NCI-H1092 treated with DMSO at 0.1 percent for 48 hours (cell line): Measurements from ENCODE around the gene SP140.
"Not testable (repeated sequence)": the region's sequence is repeated elsewhere in the genome, so short reads cannot be mapped to it uniquely, and the experiment has no call there.

ENCODE experiments used
- DNase-seq: peaks from one replicate; lab custom pipeline; 2025; lab: John Stamatoyannopoulos, UW

The SP140 gene

GRCh38 chr2:230289311-230289710, 63.8 kb downstream of the SP140 start:
- DNase-seq, result not testable (repeated sequence)

GRCh38 chr2:230295192-230295591, 69.7 kb downstream of the SP140 start:
- no peak for DNase-seq

DNA sequence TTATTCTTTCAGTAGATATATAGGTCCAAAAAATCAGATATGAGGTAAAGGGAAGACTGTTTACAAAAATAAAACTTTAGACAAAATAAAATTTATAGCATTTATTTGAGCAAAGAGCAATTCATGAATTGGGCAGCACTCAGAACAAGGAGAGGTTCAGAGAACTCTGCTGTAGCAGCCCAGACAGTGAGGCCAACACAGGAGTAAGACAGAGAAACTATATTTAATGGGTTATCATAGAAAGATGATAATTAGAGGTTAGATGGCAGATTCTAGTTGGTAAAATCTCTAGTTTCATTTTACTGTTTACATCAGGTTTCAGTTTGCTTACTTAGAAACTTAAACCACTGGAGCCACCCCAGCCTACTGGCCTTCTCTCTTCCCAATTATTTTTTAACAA, 71.4 kb downstream of the SP140 start:
- DNase-seq, result no peak

DNA sequence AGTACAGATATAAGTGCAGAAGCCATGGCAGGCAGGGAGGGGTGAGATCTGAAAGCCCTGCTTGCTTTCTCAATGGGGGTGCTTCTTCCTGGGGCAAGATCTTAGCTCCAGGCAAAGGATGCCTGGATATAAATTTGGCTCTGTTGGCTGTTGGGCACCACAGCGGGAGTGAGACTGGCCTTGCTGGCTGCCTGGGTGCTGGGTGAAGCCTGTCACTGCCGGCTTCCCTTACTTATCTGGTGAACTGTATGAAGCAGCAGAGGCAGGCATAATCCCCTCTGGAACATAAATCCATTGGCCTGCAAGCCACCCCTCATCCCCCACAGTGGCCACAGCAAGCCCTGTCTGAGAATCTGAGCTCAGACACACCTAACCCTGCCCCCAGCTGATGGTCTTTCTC, 74.1 kb downstream of the SP140 start:
- DNase-seq, result no peak

DNA sequence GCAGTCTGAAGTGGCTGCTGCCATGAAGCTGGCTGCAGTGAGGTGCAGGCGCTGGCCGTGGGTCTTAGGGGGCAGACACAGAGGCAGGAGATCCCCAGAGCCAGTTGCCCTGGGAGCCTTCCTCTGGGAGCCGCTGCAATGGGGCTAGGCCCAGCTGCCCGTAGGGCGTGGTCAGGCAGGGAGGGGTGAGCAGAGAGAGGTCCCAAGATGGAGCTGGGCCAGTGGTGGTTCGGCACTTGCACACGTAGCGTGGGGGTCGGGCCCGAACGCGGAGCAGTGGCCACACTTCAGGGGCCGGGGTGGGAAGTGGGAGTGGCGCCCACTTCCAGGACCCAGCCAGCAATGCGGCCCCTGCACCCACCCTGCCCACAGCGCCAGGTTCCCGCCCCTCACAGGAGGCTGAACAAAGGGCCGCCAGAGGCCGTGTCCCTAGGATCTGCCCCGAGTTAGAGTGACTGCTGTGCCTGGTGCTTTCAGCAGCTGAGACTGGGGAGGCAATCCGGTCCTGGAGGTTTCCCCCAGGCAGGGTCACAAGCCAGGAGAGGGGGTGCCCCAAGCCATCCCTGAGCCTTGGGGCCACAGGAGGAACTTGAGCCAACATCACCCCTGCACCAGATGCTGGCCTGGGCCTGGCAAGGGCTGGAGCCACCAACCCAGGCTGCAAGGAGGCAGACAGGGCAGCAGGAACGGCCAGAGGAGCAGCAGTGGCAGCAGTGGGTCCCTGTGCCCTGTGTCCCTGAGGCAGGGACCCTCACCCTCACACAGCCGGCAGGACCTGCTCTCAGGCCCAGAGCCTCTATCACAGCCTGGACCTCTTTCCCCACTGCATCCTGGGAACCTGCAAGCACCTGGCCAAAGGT, 80.1 kb downstream of the SP140 start:
- no peak for DNase-seq

- DNase-seq, result no peak
Measured at GRCh38 chr2:230306474-230306873, 80.9 kb downstream of the SP140 start.

DNA sequence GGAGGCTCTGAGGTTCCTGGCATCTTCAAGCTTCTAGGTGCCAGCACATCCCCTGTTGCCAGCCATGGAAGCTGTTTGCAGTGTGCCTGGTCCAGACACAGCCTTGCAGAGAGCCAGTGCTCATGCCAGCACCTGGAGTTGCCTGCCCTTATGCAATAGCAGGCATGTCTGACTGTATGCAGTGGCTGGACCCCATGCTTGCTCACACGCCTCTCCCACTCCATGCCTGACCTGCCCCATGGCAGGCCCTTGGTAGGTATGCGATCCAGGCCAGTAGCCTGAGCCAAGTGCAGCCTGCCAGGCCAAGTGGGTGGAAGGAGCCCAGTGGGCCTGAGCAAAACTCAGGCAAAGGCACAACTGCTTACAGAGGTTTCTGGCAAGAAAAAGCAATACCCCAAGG, 81.9 kb downstream of the SP140 start:
- no peak for DNase-seq

- no peak for DNase-seq
Measured at GRCh38 chr2:230308402-230309000, 83.0 kb downstream of the SP140 start.

- not testable (repeated sequence) for DNase-seq
Measured at GRCh38 chr2:230310792-230311191, 85.3 kb downstream of the SP140 start.

DNA sequence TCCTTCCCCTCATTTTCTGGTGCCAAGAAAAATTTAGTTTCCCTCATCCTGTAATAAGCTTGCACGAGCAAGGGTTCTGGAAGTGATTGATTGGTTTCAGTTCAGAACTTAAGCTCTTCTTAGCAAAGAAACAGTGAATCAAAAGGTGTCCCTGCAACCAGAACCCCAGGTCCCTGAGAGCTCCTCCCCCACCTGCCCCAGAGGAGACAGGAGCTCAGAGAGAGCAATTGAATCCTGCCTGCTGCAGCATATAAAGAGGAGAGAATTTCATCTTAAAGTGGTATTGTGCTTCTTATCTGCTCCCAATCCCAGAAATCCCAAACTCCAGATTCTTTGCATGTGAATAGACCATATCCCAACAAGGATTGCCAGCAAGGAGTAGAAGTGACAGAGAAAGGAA, 86.1 kb downstream of the SP140 start:
- DNase-seq, result not testable (repeated sequence)

DNA sequence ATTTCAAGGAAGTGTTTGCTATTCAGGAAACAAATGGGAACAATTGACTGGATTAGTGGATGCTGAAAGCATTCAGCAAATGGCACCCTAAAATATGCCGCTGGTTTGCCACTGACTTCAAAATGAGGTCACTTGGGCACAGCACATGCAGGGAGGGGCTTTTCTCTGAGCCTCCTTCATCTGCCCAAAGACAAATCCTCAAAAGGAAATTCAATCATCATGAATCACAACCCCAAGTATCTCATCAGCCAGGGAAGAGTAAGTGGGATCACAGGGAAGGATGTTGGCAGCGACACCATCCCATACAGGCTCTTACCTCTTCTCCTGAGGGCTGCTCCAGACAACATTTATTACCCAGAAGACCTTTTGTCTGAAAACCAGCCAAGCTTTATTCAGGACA, 87.1 kb downstream of the SP140 start:
- no peak for DNase-seq

- DNase-seq, result no peak
Measured at GRCh38 chr2:230317366-230317765, 91.8 kb downstream of the SP140 start.

DNA sequence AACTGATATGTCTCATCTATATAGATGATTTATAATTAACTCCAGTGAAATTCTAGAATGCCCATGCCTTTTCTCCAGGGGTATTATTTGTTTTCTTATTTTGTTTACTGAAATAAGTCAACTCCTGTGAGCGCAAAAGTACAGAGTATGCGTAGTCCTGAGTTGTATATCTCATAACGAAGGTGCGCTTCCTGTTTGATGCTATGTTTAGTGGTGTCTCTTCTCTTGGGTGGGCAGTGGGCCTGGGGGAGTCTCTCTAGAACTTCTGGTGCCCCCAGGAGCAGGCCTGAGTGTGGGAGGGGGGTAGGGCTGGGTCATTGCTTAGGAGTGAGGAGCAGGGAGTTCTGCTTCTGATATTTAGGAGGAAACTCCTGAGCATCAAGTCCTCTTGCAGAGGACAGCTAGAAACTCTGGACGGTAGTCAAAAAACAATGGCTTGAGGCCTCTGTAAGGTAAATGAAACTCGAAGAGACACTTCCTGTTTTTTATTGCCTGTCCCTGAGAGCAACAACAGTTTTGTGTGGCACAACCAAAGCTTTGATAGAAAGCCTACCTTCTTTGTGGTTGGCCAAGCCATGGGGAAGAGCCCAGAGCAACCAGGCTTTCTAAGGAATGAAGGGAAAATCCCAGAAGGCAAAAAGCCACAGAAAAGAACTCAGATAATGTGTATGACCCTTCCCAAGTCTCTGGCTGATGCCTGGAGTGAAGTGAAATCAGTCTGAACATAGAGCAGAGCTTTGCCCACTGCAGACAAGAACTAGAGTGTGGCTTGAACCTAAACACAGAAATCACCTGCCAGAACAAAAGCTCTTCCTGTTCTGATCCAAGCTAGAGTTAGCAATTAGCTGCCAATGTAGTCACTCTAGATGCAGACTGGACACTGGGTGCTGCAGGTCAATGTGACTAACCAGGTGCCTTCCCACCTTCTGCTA, 92.9 kb downstream of the SP140 start:
- DNase-seq, result no peak

DNA sequence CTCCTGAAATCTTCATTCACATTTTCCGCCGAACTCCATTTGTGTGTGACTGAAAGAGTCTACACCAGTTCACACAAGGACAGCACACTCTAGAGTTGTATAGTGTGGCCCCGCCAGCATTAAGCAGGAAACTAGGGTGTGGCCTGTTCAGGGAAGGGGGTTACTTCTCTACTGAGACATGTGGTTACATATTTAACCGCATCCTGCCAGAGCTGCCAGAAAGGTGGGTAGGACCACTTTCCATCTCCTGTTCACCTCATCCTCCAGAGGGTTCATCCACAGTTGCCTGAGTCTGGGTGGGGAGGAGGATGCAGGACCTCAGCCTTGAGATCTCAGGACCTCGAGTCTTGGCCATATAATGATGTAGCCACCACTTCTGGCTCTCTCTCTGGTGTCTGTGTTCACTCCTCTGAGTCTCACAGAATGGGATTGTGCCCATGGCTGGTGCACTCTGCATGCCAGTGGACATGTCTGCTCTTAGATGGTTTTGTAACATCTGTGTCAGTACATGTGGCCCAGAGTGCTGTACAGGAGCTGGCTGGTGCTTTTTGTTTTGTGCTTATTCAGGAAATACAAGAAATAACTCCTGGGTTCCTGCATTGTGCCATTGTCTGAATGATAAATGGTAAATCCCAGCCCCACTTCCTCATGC, 93.8 kb downstream of the SP140 start:
- DNase-seq, result no peak

DNA sequence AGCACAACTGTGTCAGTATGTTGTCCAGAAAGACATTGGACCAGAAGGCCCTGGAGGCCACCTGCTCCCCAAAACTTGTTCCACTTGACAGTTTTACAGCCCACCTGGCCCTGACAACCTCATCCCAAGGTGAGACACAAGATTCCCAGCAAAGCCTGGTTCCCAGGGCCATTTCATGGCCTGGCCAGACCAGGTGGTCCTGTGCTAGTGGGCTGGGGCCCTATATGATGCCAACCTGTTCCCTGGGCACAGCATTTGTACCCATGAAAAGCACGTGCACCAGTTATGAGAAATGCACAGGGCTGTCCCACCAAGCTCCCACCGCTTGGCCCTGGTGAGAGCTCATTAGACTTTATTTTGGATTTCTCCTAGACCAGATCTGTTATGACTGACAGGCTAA, 95.5 kb downstream of the SP140 start:
- DNase-seq, result no peak

DNA sequence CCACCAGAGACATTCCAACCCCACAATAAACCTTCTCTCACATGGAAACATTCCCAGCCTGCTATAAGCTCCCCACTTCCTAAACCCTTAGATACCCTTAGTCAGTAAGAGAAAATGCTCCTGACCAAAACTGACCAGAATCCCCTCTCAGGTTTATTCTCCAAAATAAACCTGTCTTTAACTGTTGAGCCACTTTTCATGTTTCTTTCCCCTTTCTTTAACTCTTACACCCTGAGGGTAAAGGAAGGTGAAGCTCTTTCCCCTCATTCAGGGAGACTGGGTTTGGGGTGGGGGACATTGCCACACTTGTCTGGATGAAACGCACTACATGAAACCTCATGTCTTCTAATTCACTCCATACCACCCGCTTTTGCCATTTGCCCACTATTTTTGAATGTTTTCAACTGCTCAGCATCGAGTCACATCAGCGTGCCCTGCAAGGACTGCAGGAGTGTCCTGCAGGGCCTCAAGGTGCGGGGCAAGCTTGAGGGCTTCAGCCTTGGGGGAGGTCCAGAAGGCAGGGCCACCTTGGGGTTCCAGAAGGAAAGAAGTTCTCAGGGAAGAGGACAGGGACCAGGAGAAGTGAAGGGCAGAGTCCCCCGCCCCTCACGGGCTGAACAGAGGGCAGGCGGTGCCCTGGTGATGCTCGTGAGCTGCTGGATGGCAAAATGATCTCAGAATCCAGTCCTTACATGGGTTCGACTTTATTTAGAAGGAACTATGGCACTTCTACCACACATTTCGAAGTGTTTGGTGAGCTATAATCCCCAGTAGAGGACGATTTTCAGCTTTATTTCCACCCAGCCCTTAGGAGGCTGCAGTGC, 97.2 kb downstream of the SP140 start:
- no peak for DNase-seq

- DNase-seq, result no peak
Measured at GRCh38 chr2:230323385-230324106, 98.0 kb downstream of the SP140 start.

DNA sequence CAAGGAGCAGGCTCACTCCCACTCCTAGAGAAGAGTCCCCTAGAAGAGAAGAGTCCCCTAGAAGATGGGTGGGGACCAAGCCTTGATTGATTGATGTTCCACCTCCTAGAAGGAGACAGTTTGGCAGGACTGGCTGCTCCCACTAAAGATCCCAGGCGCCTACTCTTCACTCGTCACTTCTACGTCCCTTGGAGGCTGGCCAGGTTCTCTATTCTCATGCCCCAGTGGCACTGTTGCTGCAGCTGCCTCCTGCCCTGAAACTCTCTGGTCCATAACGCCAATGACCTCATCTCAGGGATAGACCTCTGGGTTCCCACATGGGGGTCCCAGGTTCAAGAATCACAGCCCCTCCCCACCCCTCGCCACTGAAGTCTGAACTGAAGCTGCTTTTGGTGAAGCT, 99.0 kb downstream of the SP140 start:
- no peak for DNase-seq

- no peak for DNase-seq
Measured at GRCh38 chr2:230325316-230326243, 100.0 kb downstream of the SP140 start.
